Measurements from ENCODE around the gene ASB14.

The ASB14 gene

GRCh38 chr3:57227930-57228751, 64.3 kb downstream of the ASB14 start:
- peak overlapping the region; percentile 77 for H3K4me3 ChIP-seq (ENCODE audit: low read depth, low read length)
- no peak for TF ChIP-seq CTCF (IDR thresholded peaks at IDR 0.05; ENCODE audit: control insufficient read depth, extremely low read depth, insufficient read depth)
- DNase-seq (ENCODE audit: low read depth): no peak

- TF ChIP-seq CTCF (IDR thresholded peaks at IDR 0.05; ENCODE audit: control insufficient read depth, extremely low read depth, insufficient read depth): peak; percentile 8; the same call in 1 of the 2 replicates
- peak within 1 kb of the TSS; percentile 77 for H3K4me3 ChIP-seq (ENCODE audit: low read depth, low read length)
- DNase-seq (ENCODE audit: low read depth): no peak
These were observed 65.1 kb downstream of the ASB14 start, which contains the start of gene APPL1 for GRCh38 chr3:57227204-57227929. TSS of gene APPL1 (plus strand) at chr3:57227729. CDS start at chr3:57227884, 155 bp downstream.

GRCh38 chr3:57226176-57226575, 66.3 kb downstream of the ASB14 start:
- no peak overlapping the region for H3K4me3 ChIP-seq (ENCODE audit: low read depth, low read length)

GRCh38 chr3:57224856-57225255, 67.6 kb downstream of the ASB14 start:
- no peak overlapping the region for H3K4me3 ChIP-seq (ENCODE audit: low read depth, low read length)
- no peak for DNase-seq (ENCODE audit: low read depth)
- no peak for TF ChIP-seq CTCF (IDR thresholded peaks at IDR 0.05; ENCODE audit: control insufficient read depth, extremely low read depth, insufficient read depth)

More at GRCh38 chr3:57226176-57226575, 66.3 kb downstream of the ASB14 start:
- TF ChIP-seq CTCF (IDR thresholded peaks at IDR 0.05; ENCODE audit: control insufficient read depth, extremely low read depth, insufficient read depth): no peak
- no peak for DNase-seq (ENCODE audit: low read depth)

- no peak overlapping the region for H3K4me3 ChIP-seq (ENCODE audit: low read depth, low read length)
- DNase-seq (ENCODE audit: low read depth): no peak
- TF ChIP-seq CTCF (IDR thresholded peaks at IDR 0.05; ENCODE audit: control insufficient read depth, extremely low read depth, insufficient read depth): peak; percentile 75
These were observed 70.6 kb downstream of the ASB14 start for GRCh38 chr3:57221883-57222282.
